Skeletal muscle tissue (tissue), 4 donors: ENCODE results near the gene PPM1N. TPM values are rescaled to one million over a fixed set of nuclear protein-coding genes. Genes with fewer than 3 reads are reported as not detected.
A peak's percentile ranks its signal among the peaks of the same experiment; 100 is the strongest.

Experiments used
- H3K27ac ChIP-seq: one replicate; pipeline ENCODE4 v1.7.0; 2013; ENCODE audit warnings: mild to moderate bottlenecking, low read depth, low read length, inconsistent platforms
- H3K27me3 ChIP-seq, 3 donors: one replicate each; pipeline ENCODE4 v1.7.0; 2013; ENCODE audit warnings: low read length in 3 of 3; ENCODE audit not compliant: control insufficient read depth in 3 of 3, insufficient read depth in 3 of 3
- H3K36me3 ChIP-seq, 3 donors: one replicate each; pipeline ENCODE4 v1.7.0; 2013; ENCODE audit warnings: low read length in 3 of 3; ENCODE audit not compliant: control insufficient read depth in 3 of 3, insufficient read depth in 3 of 3
- H3K4me1 ChIP-seq, 3 donors: one replicate each; pipeline ENCODE4 v1.7.0; 2013; ENCODE audit warnings: low read length in 3 of 3, mild to moderate bottlenecking in 3 of 3; ENCODE audit not compliant: control insufficient read depth in 3 of 3, insufficient read depth in 3 of 3
- H3K4me3 ChIP-seq, 3 donors: one replicate each; pipeline ENCODE4 v1.7.0; 2013; ENCODE audit warnings: low read length in 3 of 3
- H3K9ac ChIP-seq, 3 donors: one replicate each; pipeline ENCODE4 v1.7.0; 2013; ENCODE audit warnings: low read length in 3 of 3, mild to moderate bottlenecking in 3 of 3, moderate library complexity in 2 of 3, low read depth in 1 of 3
- H3K9me3 ChIP-seq, 3 donors: one replicate each; pipeline ENCODE4 v1.7.0; 2013; ENCODE audit warnings: low read length in 3 of 3; ENCODE audit not compliant: control insufficient read depth in 3 of 3
- total RNA-seq: library from RNA; depleted of rRNA; stranded (reverse); fragments of >200 nt; gene quantifications from one replicate; pipeline ENCODE4 v1.2.3, GENCODE V29; 2014
- donor health status: Osteomylitis.

Gene PPM1N
- total RNA-seq, 1 donor from 2014 or later = 0.52 TPM

DNA sequence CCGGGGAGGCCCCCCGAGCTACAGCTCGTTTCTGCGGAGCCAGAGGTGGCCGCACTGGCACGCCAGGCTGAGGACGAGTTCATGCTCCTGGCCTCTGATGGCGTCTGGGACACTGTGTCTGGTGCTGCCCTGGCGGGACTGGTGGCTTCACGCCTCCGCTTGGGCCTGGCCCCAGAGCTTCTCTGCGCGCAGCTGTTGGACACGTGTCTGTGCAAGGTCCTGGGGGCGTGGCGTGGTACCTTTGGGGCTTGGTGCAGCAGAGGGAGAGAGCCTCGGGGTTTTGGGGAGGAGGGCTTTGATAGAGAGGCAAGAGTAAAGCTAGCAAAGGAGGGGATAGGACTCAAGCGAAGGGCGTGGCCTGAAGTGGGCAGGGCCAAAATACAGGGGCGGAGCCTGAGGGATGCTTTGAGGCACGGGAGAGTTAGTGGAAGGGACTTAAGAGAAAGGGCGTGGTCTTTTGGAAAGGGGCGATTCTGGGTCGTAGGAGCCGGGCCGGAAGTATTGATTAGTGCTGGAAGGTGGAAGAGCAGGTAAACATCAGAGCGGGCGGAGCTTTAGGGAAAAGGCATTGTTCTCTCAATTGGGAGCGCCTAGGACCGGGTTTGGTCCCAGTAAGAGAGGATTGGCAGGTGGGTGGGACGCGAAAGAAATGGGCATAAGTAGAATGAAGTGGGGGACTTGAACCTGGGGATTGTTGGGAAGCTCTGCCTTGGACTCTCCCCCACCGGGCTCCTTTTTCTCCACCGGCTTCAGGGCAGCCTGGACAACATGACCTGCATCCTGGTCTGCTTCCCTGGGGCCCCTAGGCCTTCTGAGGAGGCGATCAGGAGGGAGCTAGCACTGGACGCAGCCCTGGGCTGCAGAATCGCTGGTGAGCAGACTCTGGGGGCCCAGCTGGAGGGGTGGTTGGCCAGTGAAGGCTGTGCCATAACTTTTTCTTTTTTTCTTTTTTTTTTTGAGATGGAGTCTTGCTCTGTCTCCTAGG lies 1.2 kb downstream of the PPM1N start:
- H3K4me1 ChIP-seq = peaks cover 19 to 31% (median 28%) of the 10 kb centered on the region in 3 donors
- no peak overlapping the region for H3K27ac ChIP-seq
- peak overlapping the region in 2 of 3 donors; percentile 14 to 35 for H3K4me3 ChIP-seq
- H3K9me3 ChIP-seq = no peaks in the 10 kb centered on the region
- H3K9ac ChIP-seq = peak overlapping the region in 1 of 3 donors; percentile 40
- H3K27me3 ChIP-seq = peaks cover 7 to 32% (median 14%) of the 10 kb centered on the region in 3 donors
- H3K36me3 ChIP-seq = no peaks in the 10 kb centered on the region

DNA sequence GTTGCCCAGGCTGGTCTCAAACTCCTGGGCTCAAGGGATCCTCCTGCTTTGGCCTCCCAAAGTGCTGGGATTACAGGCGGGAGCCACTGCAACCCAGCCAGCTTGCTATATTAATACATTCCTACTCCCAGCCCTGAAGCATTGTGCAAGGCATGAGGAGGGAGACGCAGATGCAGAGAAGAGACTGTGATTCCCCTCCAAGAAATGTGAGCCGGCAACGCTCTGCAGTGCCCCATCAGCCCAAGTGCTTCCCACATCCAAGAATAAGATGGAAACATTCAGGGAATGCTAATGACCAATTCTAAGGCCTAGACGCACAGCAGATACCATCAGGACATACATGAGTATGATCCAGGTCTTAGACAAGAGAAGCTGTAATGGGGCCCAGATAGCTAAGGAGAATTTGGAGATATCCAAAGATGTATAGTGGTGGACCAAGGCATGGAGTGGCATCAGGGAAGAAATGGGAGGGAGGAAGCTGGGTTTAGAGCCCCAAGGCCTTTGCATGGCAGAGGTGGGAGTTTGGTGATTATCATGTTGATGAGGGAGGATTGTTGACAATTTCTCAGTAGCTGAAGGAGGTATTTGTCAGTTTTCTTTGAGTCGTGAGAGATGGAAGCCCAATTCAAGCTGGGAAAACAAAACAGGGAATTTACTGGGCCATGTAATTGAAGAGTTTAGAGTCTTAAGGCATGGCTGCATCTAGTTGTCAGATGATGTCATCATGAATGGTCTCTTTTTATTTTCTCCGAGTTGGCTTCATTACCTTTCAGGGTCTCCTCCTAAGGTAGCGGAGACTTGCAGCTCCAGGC lies 2.9 kb downstream of the PPM1N start:
- no peak overlapping the region for H3K4me3 ChIP-seq
- no peak overlapping the region for H3K9ac ChIP-seq
- no peak overlapping the region for H3K27ac ChIP-seq
- H3K9me3 ChIP-seq = no peaks in the 10 kb centered on the region
- H3K36me3 ChIP-seq = no peaks in the 10 kb centered on the region
- H3K4me1 ChIP-seq = peaks cover 16 to 26% (median 23%) of the 10 kb centered on the region in 3 donors
- H3K27me3 ChIP-seq = peaks cover 7 to 24% (median 8%) of the 10 kb centered on the region in 3 donors

DNA sequence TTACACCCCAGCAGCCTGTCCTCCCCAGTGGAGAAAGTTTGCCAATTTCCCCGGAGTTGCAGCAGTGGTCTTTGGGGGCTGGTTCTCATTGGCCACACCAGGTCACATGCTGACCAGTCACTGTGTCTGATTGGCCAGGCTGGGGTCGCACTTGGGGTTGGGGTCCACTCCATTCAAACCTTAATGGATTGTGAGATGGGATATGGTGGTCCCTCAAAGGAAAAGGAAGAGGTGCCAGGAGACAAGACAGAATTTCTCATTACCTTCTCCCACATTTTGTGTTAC lies 3.4 kb downstream of the PPM1N start:
- no peaks in the 10 kb centered on the region for H3K9me3 ChIP-seq
- no peak overlapping the region for H3K9ac ChIP-seq
- no peak overlapping the region for H3K4me3 ChIP-seq
- no peaks in the 10 kb centered on the region for H3K36me3 ChIP-seq
- peaks cover 13 to 23% (median 20%) of the 10 kb centered on the region in 3 donors for H3K4me1 ChIP-seq
- H3K27ac ChIP-seq = no peak overlapping the region
- peaks cover 6 to 23% (median 7%) of the 10 kb centered on the region in 3 donors for H3K27me3 ChIP-seq

DNA sequence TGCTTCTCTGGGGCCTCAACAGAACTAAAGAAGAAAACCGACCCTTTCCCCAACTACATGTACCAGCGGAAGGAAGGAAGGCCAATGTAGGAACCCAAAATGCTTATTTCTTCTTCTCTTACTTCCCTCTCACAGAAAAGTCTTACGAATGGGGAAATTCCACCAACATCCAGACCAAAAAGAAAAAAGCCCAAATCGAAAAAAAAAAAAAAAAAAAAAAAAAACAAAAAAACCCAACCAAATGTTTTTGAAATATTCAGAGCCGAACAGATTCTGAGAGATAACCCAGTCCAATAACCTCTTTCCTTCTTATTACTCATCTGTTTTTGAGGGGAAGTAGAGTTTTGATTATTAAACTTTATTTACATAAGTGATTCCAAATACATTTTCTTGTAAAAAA lies 3.9 kb downstream of the PPM1N start:
- no peak overlapping the region for H3K4me3 ChIP-seq
- no peaks in the 10 kb centered on the region for H3K36me3 ChIP-seq
- peaks cover 6 to 23% (median 7%) of the 10 kb centered on the region in 3 donors for H3K27me3 ChIP-seq
- no peak overlapping the region for H3K9ac ChIP-seq
- H3K9me3 ChIP-seq = no peaks in the 10 kb centered on the region
- H3K4me1 ChIP-seq = peaks cover 12 to 22% (median 18%) of the 10 kb centered on the region in 3 donors
- no peak overlapping the region for H3K27ac ChIP-seq

DNA sequence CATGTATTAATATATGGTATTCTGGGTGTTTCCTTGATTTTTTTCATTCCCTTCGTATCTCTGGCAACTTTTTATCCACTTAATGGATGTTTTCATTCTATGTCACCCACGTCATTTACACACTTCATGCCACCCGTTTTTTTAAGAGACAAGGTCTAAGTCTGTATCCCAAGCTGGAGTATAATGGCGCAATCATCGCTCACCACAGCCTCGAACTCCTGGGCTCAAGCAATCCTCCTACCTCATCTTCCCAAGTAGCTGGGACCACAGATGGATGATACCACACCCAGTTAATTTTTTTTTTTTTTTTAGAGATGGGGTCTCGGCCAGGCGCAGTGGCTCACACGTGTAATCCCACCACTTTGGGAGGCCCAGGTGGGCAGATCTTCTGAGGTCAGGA lies 5.7 kb downstream of the PPM1N start:
- peaks cover 10 to 21% (median 15%) of the 10 kb centered on the region in 3 donors for H3K4me1 ChIP-seq
- peaks cover 6 to 14% (median 7%) of the 10 kb centered on the region in 3 donors for H3K27me3 ChIP-seq
- H3K36me3 ChIP-seq = no peaks in the 10 kb centered on the region
- no peak overlapping the region for H3K27ac ChIP-seq
- no peak overlapping the region for H3K4me3 ChIP-seq
- H3K9ac ChIP-seq = no peak overlapping the region
- no peaks in the 10 kb centered on the region for H3K9me3 ChIP-seq

DNA sequence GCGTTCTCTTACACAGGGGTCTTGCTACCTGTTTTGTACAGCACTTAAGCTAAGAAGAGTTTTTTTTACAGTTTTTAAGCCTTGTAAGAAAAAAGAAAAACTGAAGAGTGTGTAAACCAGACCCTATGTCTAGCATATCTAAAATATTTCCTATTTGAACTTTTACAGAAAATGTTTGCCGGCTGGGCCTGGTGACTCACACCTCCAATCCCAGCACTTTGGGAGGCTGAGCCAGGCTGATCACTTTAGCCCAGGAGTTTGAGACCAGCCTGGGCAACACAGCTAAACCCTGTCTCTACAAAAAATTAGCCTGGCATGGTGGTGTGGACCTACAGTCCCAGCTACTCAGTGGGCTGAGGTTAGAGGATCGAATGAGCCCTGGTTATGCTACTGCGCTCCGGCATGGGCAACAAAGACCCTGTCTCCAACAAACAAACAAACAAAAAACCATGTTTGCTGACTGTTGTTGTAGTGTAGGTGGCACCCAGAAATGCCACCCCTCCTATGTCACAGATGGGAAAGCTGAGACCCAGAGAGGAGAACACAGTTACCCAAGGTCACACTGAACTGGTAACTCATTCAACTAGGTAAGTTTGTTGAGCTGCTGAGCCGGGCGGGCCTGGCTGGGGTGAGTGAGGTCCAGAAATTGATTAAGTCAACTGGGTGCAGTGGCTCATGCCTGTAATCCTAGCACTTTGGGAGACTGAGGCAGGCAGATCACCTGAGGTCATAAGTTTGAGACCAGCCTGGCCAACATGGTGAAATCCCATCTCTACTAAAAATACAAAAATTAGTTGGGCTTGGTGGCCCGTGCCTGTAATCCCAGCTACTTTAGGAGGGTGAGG lies 7.1 kb downstream of the PPM1N start:
- peak overlapping the region; percentile 88 for H3K27ac ChIP-seq

DNA sequence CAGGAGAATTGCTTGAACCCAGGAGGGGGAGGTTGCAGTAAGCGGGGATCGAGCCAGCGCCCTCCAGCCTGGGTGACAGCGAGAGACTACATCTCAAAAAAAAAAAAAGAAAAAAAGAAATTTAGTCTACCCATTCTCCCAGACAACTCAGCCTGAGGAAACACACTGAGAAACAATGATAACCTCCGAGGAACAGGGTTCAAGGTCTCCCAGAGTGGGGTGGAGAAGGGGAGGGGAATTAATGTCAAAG lies 7.7 kb downstream of the PPM1N start:
- H3K9ac ChIP-seq = peak overlapping the region; percentile 70 to 88 (median 80)

More for the DNA sequence above, 7.1 kb downstream of the PPM1N start:
- Histone ChIP-seq H3K27me3 (peaks cover 0 to 10% (median 0%) of the 10 kb centered on the region in 3 donors), H3K4me1 (peaks cover 16 to 22% (median 17%) of the 10 kb centered on the region in 3 donors), H3K9me3 (no peaks in the 10 kb centered on the region), H3K4me3 (no peak overlapping the region), H3K36me3 (no peaks in the 10 kb centered on the region), H3K9ac (no peak overlapping the region)

DNA sequence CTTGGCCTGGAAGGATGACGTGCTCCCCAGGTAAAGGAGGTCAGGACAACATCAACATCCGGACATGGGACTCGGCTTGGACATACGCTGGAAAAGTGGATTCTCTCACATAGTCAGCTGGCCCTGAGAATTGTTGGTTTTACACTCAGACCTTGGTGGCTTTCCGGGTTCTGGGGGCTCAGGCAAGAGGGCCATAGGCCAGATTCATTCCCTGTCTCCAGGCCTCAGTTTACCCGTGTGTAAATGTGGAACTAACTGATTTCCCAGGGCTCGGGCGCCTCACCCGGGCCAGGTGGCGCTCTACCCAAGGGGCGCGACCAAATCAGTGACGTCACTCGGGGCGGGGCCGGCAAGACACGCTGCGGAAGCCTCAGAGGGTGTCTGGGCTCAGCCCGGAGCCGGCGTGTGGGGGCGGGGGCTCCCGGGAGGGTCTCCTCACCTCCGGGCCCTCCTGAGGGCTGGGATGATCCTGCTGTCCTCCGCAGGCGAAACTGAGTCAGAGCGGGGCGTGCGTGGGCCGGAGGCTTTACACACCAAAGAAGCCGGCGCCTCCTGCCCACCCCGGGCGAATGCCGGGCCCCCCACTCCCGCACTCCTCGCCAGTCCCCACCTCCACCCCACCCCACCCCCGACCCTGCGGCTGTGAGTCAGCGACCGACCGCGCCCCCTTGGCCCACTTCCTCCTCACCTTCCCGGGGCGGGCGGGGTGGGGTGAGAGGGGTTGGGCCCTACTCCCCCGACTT lies 8.2 kb downstream of the PPM1N start:
- Histone ChIP-seq H3K27me3 (peaks cover 0 to 4% (median 0%) of the 10 kb centered on the region in 3 donors), H3K9me3 (no peaks in the 10 kb centered on the region), H3K4me1 (peaks cover 16 to 22% (median 18%) of the 10 kb centered on the region in 3 donors), H3K4me3 (peak overlapping the region; percentile 93 to 96 (median 96)), H3K36me3 (no peaks in the 10 kb centered on the region), H3K27ac (peak overlapping the region; percentile 88), H3K9ac (peak overlapping the region; percentile 88 to 94 (median 93))

More for the DNA sequence above, 7.7 kb downstream of the PPM1N start:
- no peaks in the 10 kb centered on the region for H3K36me3 ChIP-seq
- H3K9me3 ChIP-seq = no peaks in the 10 kb centered on the region
- H3K4me3 ChIP-seq = peak overlapping the region; percentile 57 to 96 (median 93)
- peak overlapping the region; percentile 88 for H3K27ac ChIP-seq
- peaks cover 16 to 22% (median 18%) of the 10 kb centered on the region in 3 donors for H3K4me1 ChIP-seq
- H3K27me3 ChIP-seq = peaks cover 0 to 9% (median 0%) of the 10 kb centered on the region in 3 donors
